Dermis microvascular lymphatic vessel endothelial cell (primary cell): ENCODE data around the gene LMO1. TPM values are rescaled to one million over a fixed set of nuclear protein-coding genes. Genes with fewer than 3 reads are reported as not detected.

Experiments
- DNase-seq, 2 donors: peaks; one replicate each; pipeline versions ENCODE4 v3.0.0 to v3.0.0-alpha.2; 2010; ENCODE audit warnings: low read depth in 2 of 2
- total RNA-seq: library from RNA; depleted of rRNA; stranded (reverse); fragments of >200 nt; gene quantifications from 2 replicates; pipeline ENCODE4 v1.2.1, GENCODE V29; 2014

The LMO1 gene
- total RNA-seq, 1 donor from 2014 or later, result not detected

GRCh38 chr11:8249482-8249881, 14.2 kb downstream of the LMO1 start:
- no peak for DNase-seq

GRCh38 chr11:8248786-8249185, 14.9 kb downstream of the LMO1 start:
- no peak for DNase-seq

- DNase-seq, result peak in 1 of 2 donors; percentile 17
Observed at GRCh38 chr11:8247312-8247711, 16.4 kb downstream of the LMO1 start.

DNA sequence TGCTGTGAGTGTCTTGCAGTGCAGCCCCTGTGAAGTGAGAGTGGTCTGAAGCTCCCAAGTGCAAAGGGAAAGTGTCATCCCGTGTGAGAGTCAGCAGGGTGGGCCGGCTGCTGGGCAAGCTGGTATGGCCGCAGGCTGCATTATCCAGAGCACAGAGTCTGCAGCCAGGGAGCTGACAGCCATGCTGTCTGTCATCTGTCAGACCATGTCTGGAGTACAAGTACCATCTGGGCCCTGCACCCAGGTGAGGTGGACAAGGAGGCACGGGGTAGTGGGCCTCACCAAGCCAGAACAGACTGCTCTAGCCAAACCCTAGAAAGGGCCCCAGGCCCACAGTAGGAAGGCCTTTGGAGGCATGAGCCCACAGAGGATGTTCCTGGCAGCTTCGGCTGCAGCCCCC, 20.2 kb downstream of the LMO1 start:
- DNase-seq, result no peak

DNA sequence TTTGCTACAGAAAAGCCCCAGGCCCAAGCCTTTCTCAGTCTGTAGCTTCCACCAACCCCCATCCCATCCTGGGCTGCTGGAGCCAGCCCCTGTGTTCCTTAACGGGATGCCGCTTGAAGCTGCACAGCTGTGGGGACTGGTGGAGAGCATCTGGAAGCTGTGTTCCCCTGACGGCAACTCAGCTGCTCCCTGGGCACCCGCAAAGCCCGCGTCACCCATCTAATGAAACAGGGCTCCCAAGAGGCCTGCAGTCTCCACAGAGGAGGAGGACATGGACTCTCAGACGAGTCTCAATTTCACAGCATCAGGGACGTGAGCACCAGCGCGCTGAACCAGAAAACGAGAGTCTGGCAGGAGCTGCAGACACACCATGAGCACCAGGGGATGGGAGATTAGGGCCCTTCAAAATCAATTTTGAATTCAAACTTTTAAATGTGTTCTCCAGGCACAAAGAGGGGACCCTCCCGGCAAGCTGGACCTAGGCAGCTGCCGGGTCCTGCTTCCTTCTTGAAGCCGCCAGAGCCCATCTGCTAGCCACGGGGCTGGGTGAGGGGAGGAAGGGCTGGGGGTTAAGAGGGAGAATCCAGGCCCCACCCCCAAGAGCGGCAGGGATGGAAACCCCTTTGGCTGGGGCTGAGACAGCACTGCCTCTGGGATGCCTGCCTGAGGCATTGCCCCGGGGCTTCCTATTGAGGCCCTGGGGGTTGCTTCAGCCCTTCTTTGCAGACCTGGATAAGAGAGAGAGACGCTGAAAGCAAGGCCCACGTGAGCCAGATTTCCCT, 21.0 kb downstream of the LMO1 start:
- DNase-seq, result no peak

DNA sequence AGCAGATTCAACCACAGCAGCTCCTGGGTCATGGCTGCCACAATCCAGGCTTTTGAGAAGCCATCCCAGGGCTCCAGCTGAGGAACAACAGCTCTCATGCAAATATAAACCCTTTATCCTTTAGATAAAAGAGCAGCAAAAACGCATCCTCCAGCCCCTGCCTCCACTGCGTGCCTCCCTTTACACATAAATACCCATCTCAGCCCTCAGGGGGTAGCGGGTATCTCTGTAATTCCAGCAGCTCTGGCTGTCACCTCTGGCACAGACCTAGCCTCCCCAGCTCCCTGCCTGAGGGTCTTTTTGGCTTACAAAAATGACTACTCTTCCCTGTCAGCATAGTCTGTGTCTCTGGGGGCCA, 21.6 kb downstream of the LMO1 start:
- no peak for DNase-seq

DNA sequence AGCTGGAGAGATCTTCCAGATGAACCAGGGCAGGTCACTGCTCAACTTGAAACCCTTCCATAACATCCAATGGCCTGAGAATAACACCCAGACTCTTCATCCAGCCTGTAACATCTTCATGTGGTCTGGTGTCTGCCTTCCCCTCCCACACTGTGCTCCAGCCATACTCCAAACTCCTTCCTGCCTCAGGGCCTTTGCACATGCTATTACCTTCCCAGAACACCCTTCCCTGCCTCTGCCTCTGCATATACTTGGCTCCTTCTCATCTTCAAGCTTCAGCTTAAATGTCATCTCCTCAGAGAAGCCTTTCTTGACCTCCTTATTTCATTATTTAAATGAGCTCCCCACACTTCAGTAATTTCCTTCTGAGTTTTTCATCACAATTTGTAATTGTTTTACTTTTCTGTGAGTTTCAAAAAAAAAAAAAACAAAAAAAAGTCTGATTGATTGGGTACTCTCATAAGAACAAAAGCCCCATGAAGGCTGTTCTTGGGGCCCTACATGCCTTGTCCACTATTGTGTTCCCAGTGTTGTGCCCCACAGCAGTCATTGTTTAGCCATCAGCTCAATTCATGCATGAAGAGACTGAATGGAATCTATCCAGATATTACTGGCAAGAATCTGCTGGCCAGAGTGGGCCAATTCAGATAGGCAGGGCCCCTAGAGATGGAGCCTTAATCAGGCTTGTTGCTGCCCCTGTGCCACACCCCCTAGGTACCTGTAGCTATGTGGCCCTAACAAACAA, 22.1 kb downstream of the LMO1 start:
- DNase-seq, result no peak

DNA sequence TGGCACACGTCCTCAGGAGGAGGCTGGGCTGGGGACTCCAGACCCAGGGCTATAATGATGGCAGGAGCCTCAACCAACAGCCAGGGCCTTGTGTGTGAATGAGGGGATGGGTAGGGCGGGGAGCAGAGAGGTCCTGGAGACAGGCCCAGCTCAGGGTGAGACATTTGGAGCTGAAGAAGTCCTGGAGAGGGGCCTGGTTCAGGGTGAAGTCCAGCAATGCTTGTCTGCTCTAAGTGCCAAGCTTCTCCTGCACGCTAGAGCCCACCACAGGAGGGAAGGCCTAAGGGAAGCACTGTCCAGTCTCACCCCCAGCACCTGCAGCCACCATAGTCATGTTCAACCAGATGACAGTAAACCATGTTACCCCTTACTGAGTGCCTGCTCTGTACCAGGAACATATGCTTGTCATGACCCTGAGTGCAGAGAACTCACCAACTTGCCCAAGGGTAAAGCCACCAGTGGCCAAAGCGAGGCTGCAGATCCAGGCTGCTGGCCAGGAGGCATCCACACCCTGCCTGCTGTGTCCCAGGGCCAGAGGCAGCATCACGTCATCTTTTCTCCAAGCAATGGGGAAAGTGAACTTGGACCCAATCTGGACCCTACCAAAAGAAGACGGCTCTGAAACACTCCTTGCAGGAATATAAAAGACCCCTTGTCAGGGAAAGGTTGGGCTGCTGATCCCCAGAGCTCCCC, 24.0 kb downstream of the LMO1 start:
- no peak for DNase-seq

DNA sequence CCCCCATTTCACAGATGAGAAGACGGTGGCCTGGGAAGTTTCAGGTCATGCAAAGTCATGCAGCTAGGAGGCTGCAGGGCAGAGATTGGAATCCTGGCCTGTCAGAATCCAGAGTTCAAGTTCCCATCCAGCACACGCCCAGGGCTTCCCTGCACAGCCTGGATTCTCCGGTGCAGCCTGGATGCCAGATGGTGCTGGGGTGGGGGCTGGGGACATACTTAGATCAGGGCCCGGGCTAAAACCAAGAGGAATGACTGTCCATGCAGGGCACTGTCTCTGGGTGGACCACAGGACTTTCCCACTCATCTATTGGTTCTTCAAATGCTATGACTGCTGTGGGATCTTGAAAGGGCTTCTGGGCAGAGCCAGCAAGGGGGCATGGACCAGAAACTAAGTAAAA, 24.6 kb downstream of the LMO1 start:
- DNase-seq, result no peak

GRCh38 chr11:8237453-8237852, 26.2 kb downstream of the LMO1 start:
- DNase-seq, result no peak

GRCh38 chr11:8235925-8236324, 27.8 kb downstream of the LMO1 start:
- DNase-seq, result no peak

GRCh38 chr11:8234910-8235309, 28.8 kb downstream of the LMO1 start:
- DNase-seq, result no peak

- no peak for DNase-seq
Observed at GRCh38 chr11:8234425-8234821, 29.3 kb downstream of the LMO1 start.

GRCh38 chr11:8233691-8234424, 29.8 kb downstream of the LMO1 start:
- no peak for DNase-seq

GRCh38 chr11:8232849-8233606, 30.6 kb downstream of the LMO1 start:
- no peak for DNase-seq

DNA sequence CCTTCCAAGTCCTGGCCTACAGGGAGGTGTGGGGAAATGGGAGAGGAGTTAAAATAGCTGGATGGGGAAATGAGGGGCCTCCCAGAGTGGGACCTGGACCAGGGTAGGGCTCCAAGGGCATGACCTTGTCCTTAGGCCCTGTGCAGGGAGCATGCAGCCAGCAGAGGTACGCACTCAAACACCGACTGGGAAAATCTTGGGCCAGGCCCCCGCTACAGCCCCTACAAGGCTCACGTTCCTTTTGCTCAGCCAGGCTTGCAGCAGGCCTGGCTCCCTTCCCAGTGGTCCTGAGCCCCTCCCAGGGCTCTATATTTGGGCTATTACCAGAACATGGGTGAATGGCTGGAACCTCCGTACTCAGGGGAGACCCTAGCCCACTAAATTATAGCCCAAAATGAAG, 31.3 kb downstream of the LMO1 start:
- DNase-seq, result no peak

DNA sequence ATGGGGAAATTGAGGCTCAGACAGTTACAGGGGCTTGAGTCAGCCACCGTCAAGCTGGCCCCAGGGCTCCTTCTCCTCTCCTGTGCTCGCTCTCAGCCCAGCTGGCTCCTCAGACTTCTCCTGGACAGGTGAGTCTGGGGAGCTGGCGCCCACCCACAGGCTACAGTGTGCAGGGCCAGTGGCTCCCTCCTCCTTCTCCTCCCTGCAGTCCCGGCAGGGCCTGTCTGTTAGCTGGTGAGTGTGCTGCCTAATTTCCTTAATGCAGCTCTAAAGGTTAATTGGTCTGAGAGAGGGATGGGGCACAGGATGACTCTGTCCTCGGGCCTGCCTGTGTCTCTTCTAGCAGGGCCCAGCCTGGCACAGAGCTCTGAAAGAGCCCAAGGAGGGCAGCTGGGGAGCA, 31.7 kb downstream of the LMO1 start:
- no peak for DNase-seq

DNA sequence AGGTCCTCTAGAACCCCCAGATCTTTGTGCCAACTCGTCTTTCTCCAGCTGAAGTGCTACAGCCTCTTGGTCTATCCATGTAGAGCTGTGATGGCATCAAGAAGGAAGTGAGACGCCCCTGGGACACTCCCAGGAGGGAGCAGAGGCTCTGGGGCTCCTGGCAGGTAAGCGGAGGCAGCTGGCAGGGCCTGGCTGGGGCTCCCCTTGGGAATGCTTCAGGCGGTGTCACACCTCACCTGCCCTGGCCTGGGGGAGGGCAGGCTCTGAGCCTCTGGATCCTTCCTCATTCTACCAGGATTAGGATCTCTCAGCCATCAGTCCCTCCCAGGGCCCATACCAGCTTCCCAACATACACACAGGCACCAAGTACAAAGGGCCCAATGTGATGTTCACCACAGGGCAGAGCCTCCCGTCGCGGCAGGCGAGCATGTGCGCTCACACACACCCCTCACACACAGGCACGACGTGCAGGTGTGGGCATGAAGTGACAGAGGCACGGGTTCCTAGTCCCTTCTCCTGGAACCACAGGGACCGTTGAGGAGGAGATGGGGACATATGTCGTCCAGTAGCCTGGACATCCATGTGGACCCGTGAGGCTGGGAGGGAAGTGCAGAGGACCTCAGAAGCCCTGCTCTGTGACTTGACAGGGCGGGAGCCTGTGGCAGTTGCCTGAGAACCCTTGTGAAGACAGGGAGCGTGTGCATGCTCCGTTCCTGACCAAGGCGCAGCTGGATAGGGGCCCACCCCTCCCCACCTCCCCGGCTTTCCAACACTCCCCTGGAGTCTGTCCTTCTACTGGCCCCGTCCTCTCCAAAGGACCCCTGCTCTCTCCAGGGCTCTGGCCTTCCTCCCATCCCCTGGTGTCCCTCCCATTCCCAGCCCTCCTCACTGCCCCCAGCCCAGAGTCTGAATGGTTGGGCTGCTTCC, 32.5 kb downstream of the LMO1 start:
- DNase-seq, result no peak

GRCh38 chr11:8230178-8230859, 33.4 kb downstream of the LMO1 start:
- no peak for DNase-seq
